RWPE1 (cell line): ENCODE measurements around the gene LAMC3.

Source experiments
- CTCF ChIA-PET: fragments of 350-600 bp; sonication (Branson Sonifier 250); formaldehyde crosslinking; extraction: SDS; loops from one replicate; lab custom pipeline; 2021; lab: Yijun Ruan, JAX
- POLR2A ChIA-PET: fragments of 400-600 bp; formaldehyde crosslinking; extraction: SDS; loops from one replicate; lab custom pipeline; 2020; ENCODE audit warnings: antibody characterized with exemption; ENCODE audit not compliant: low non-redundant PET; lab: Yijun Ruan, JAX
- DNase-seq: peaks from one replicate; pipeline ENCODE4 v3.0.0; 2012; ENCODE audit warnings: low spot score
- H3K27ac ChIP-seq: fragments of 450-650 bp; 2 replicates; pipeline ENCODE4 v1.5.1; 2017
- TF ChIP-seq, protein P1 (sequence below): fragments of 450-650 bp; conservative IDR thresholded peaks from 2 replicates; pipeline ENCODE4 v1.5.1; 2017; ENCODE audit warnings: low read depth, mild to moderate bottlenecking

Gene LAMC3

DNA sequence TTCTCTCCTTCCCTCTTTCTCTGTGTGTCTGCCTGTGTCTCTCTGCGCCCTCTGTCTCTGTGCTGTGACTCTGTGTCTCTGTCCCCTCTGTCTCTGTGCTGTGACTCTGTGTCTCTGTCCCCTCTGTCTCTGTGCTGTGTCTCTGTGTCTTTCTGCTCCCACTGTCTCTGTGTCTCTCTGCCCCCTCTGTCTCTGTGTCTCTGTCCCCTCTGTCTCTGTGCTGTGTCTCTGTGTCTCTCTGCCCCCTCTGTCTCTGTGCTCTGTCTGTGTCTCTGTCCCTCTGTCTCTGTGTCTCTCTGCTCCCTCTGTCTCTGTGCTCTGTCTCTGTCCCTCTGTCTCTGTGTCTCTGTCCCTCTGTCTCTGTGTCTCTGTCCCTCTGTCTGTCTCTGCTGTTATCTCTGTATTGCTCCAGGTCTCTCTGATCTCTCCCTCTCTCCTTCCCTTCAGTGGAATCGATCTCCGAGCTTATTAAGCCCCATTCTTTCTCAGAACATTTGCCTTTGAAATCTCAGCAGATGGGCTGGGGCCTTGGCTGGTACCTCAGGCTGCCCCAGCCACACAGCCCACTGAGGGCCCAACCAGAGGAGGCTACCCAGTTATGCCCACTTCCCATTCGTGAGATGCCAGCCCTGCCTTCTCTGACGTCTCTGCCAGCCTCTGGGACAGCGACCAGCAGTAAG lies 36.6 kb upstream of the LAMC3 start:
- TF ChIP-seq, protein P1, sequence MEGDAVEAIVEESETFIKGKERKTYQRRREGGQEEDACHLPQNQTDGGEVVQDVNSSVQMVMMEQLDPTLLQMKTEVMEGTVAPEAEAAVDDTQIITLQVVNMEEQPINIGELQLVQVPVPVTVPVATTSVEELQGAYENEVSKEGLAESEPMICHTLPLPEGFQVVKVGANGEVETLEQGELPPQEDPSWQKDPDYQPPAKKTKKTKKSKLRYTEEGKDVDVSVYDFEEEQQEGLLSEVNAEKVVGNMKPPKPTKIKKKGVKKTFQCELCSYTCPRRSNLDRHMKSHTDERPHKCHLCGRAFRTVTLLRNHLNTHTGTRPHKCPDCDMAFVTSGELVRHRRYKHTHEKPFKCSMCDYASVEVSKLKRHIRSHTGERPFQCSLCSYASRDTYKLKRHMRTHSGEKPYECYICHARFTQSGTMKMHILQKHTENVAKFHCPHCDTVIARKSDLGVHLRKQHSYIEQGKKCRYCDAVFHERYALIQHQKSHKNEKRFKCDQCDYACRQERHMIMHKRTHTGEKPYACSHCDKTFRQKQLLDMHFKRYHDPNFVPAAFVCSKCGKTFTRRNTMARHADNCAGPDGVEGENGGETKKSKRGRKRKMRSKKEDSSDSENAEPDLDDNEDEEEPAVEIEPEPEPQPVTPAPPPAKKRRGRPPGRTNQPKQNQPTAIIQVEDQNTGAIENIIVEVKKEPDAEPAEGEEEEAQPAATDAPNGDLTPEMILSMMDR: no peak
- no peak overlapping the region for H3K27ac ChIP-seq
- ChIA-PET POLR2A (no interaction called here), CTCF (no interaction called here)
- DNase-seq: no peak

DNA sequence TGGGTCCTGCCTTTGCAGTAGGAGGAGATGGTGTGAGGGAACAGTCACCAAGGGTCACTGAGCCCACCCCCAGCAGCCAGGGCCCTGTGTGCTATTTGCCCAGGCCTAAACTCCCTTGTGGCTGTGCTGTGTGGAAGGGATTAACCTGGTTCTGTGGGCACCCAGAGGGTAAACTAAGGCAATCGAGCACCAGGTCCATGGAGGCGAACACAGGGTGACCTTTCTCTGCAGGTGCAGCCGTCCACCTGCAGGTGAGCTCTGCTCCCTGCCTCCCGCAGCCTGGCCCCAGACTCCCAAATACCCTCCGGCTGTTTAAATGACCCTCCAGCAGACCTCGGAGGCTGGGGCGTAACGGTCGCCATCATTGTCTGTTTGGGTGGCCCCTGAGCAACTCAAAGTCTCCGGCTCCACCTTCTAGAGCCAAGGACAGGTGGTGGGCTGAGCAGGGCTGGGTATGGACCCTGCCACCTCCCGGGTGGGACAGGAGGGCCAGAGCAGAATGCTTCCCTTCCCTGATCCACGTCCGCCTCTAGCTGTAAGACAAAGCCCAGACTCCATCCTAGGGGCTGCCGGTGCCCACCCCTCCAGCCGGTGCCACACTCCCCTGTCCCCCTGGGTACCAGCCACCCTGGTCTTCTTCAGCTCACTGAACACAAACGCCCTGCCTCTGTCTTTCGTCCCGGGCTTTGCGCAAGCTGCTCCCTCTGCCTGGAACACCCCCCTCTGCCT lies 35.9 kb upstream of the LAMC3 start:
- DNase-seq: no peak
- TF ChIP-seq, protein P1: no peak
- ChIA-PET POLR2A (no interaction called here), CTCF (interaction anchor here (1.2 kb wide), 1 partner anchor 8 kb away, joined by 3 read pairs; no protein-coding TSS in a partner anchor)
- no peak overlapping the region for H3K27ac ChIP-seq

DNA sequence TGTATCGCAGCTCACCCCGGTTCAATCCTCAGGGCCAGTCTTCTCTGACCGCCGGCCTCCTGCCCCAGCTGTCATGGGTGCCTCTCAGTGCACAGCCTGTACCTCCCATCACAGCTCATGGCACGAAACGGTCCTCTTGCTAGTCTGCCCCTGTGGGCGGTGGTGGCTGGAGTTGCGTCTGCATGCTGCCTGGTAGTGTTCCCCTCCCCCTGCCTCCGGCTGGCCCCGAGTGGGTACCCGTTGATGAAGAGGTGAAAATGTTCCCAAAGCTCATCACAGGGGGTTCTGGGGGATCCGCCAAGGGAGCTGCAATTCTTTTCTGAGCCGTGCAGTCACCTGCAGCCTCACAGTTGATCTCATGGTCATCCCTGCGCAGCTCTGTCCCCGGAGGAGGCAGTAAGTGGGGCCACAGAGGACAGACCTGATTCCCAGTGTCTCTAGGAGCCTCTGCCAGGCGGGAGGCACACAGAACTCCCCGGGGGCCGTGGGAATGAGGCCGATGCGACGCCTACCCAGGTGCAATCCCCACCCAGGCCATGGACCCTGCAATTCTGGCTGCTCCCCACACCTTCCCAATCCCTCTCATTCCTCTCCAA lies 35.2 kb upstream of the LAMC3 start:
- POLR2A ChIA-PET: no interaction called here
- DNase-seq: no peak
- CTCF ChIA-PET: interaction anchor here (0.6 to 1.2 kb wide), 3 partner anchors 9 to 986 kb away, joined by 3 to 4 read pairs (median 3); no protein-coding TSS in a partner anchor
- no peak overlapping the region for H3K27ac ChIP-seq
- TF ChIP-seq, protein P1: no peak

DNA sequence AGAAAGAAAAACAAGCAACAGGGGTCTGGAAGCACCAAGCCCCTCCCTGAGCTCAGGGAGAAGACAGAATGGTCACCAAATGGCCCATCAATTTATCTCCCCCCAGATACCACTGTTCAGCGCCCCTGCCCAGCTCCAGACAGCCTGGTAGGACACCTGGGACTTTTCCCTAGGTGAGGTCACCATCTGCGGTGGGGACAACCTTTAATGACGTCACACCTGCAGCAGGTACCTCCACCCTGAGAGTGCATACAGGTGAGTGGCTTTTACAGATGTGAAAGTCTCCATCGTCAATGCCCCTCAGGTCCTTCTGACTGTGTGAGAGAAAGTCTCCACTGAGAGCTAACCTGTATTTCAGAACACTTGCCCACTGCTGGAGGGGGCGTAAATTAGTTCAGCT lies 34.3 kb upstream of the LAMC3 start:
- ChIA-PET POLR2A (interaction anchor here (0.6 kb wide), 1 partner anchor 78 kb away, joined by 3 read pairs; the partner anchor contains the start of gene QRFP), CTCF (interaction anchor here (0.6 kb wide), 3 partner anchors 19 to 110 kb away, joined by 4 read pairs; no protein-coding TSS in a partner anchor)
- H3K27ac ChIP-seq: no peak overlapping the region
- no peak for DNase-seq
- TF ChIP-seq, protein P1: no peak

DNA sequence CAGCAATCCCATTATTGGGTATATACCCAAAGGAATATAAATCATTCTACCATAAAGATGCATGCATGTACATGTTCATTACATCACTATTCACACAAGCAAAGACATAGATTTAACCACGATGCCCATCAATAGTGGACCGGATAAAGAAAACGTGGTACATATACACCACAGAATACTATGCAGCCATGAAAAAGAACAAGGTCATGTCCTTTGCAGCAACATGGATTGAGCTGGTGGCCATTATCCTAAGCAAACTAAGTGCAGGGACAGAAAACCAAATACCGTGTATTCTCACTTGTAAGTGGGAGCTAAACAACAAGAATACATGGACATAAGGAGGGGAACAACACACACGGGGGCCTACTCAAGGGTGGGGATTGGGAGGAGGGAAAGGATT lies 33.8 kb upstream of the LAMC3 start:
- TF ChIP-seq, protein P1: no peak
- DNase-seq: no peak
- ChIA-PET POLR2A (interaction anchor here (0.6 kb wide), 1 partner anchor 79 kb away, joined by 3 read pairs; the partner anchor contains the start of gene QRFP), CTCF (interaction anchor here (0.5 to 1.1 kb wide), 4 partner anchors 19 to 162 kb away, joined by 3 to 5 read pairs (median 4); no protein-coding TSS in a partner anchor)
- H3K27ac ChIP-seq: no peak overlapping the region
